Neural cell (in vitro differentiated cells): Measurements from ENCODE around the gene BAD. TPM values are rescaled to one million over a fixed set of nuclear protein-coding genes. Genes with fewer than 3 reads are reported as not detected.
"Not testable (repeated sequence)": the region's sequence is repeated elsewhere in the genome, so short reads cannot be mapped to it uniquely, and the experiment has no call there.

Experiments used
- H2AFZ ChIP-seq: fragments of 200-600, 300-800 bp; sonication (generic), shearing (Covaris generic); 2 replicates; pipeline ENCODE4 v1.6.0; 2014; ENCODE audit warnings: low read depth, mild to moderate bottlenecking, antibody characterized with exemption, low read length, moderate library complexity
- H3F3A ChIP-seq: fragments of 200-600 bp; shearing (Covaris generic); 2 replicates; pipeline ENCODE4 v1.6.1; 2016; ENCODE audit warnings: mild to moderate bottlenecking, moderate library complexity, mixed read lengths, antibody characterized with exemption, low read length; ENCODE audit not compliant: insufficient read depth, poor library complexity, severe bottlenecking
- H3K27ac ChIP-seq: fragments of 200-600, 300-800 bp; sonication (generic), shearing (Covaris generic); 2 replicates; pipeline ENCODE4 v1.5.1; 2014; ENCODE audit warnings: mild to moderate bottlenecking, low read length, moderate library complexity
- H3K27me3 ChIP-seq: fragments of 300-800, 200-600 bp; sonication (generic), shearing (Covaris generic); 2 replicates; pipeline ENCODE4 v1.6.0; 2014; ENCODE audit warnings: mild to moderate bottlenecking, low read depth, low read length, moderate library complexity; ENCODE audit not compliant: insufficient read depth
- H3K36me3 ChIP-seq: fragments of 300-800, 200-600 bp; sonication (generic), shearing (Covaris generic); 2 replicates; pipeline ENCODE4 v1.5.1; 2014; ENCODE audit warnings: mild to moderate bottlenecking, antibody characterized with exemption, low read length, moderate library complexity; ENCODE audit not compliant: insufficient read depth
- H3K4me2 ChIP-seq: fragments of 300-800, 200-600 bp; sonication (generic), shearing (Covaris generic); 2 replicates; pipeline ENCODE4 v1.6.0; 2014; ENCODE audit warnings: mild to moderate bottlenecking, low read length
- H3K4me3 ChIP-seq: fragments of 300-800, 200-600 bp; sonication (generic), shearing (Covaris generic); 2 replicates; pipeline ENCODE4 v1.5.1; 2014; ENCODE audit warnings: mild to moderate bottlenecking, low read length, moderate library complexity
- H3K79me2 ChIP-seq: fragments of 200-600 bp; shearing (Covaris generic); replicated peaks from 2 replicates; pipeline ENCODE4 v1.6.0; 2014; ENCODE audit warnings: mild to moderate bottlenecking, low read length, moderate library complexity; ENCODE audit not compliant: insufficient read depth
- H3K9ac ChIP-seq: fragments of 300-800, 200-600 bp; sonication (generic), shearing (Covaris generic); 2 replicates; pipeline ENCODE4 v1.6.1; 2016; ENCODE audit warnings: mild to moderate bottlenecking, low read length, mixed read lengths
- H3K9me2 ChIP-seq: fragments of 200-600 bp; shearing (Covaris generic); 2 replicates; pipeline ENCODE4 v1.6.1; 2016; ENCODE audit warnings: mild to moderate bottlenecking, low read length, mixed read lengths; ENCODE audit not compliant: insufficient read depth
- H3K9me3 ChIP-seq: fragments of 200-600, 300-800 bp; sonication (generic), shearing (Covaris generic); 2 replicates; pipeline ENCODE4 v1.6.1; 2016; ENCODE audit warnings: mild to moderate bottlenecking, mixed run types, low read length, moderate library complexity, mixed read lengths
- H4K20me1 ChIP-seq: fragments of 200-600 bp; shearing (Covaris generic); 2 replicates; pipeline ENCODE4 v1.6.1; 2016; ENCODE audit warnings: mild to moderate bottlenecking, mixed run types; ENCODE audit not compliant: insufficient read depth
- EP300 ChIP-seq: fragments of 450-650 bp; conservative IDR thresholded peaks from 2 replicates; pipeline ENCODE4 v1.6.1; 2014; ENCODE audit warnings: antibody characterized with exemption, mild to moderate bottlenecking, moderate library complexity; ENCODE audit not compliant: poor library complexity, severe bottlenecking
- EZH2 ChIP-seq: fragments of 200-600, 300-800 bp; shearing (Covaris generic), sonication (generic); IDR thresholded peaks from 2 replicates; pipeline ENCODE4 v1.6.1; 2014; ENCODE audit warnings: antibody characterized with exemption, low read length, borderline replicate concordance, mild to moderate bottlenecking; ENCODE audit not compliant: insufficient read depth, poor library complexity, severe bottlenecking
- MXI1 ChIP-seq: fragments of 450-650 bp; conservative IDR thresholded peaks from 2 replicates; pipeline ENCODE4 v1.6.1; 2014; ENCODE audit warnings: antibody characterized with exemption, mild to moderate bottlenecking; ENCODE audit not compliant: poor library complexity, severe bottlenecking
- POLR2AphosphoS5 ChIP-seq: IDR thresholded peaks from 2 replicates; pipeline ENCODE4 v1.6.1; 2012
- SMC3 ChIP-seq: fragments of 450-650 bp; conservative IDR thresholded peaks from 2 replicates; pipeline ENCODE4 v1.6.1; 2014; ENCODE audit warnings: antibody characterized with exemption, mild to moderate bottlenecking, moderate library complexity; ENCODE audit not compliant: poor library complexity
- TAF1 ChIP-seq: IDR thresholded peaks from 2 replicates; pipeline ENCODE4 v1.6.1; 2012; ENCODE audit warnings: low read depth
- polyA plus RNA-seq: library from polyadenylated mRNA; depleted of rRNA; stranded (reverse); fragments of >200 nt; gene quantifications from 2 replicates; pipeline ENCODE4 v1.2.3, GENCODE V29; 2014
- TF ChIP-seq, protein P1 (sequence below): IDR thresholded peaks from 2 replicates; pipeline ENCODE4 v1.6.1; 2012; ENCODE audit warnings: borderline replicate concordance
- TF ChIP-seq, protein P2 (sequence below): fragments of 450-650 bp; IDR thresholded peaks from 2 replicates; pipeline ENCODE4 v1.5.1; 2014; ENCODE audit warnings: antibody characterized with exemption, mild to moderate bottlenecking, moderate library complexity; ENCODE audit not compliant: poor library complexity, severe bottlenecking

BAD gene
- polyA plus RNA-seq, 1 donor from 2014 or later: 219 TPM

DNA sequence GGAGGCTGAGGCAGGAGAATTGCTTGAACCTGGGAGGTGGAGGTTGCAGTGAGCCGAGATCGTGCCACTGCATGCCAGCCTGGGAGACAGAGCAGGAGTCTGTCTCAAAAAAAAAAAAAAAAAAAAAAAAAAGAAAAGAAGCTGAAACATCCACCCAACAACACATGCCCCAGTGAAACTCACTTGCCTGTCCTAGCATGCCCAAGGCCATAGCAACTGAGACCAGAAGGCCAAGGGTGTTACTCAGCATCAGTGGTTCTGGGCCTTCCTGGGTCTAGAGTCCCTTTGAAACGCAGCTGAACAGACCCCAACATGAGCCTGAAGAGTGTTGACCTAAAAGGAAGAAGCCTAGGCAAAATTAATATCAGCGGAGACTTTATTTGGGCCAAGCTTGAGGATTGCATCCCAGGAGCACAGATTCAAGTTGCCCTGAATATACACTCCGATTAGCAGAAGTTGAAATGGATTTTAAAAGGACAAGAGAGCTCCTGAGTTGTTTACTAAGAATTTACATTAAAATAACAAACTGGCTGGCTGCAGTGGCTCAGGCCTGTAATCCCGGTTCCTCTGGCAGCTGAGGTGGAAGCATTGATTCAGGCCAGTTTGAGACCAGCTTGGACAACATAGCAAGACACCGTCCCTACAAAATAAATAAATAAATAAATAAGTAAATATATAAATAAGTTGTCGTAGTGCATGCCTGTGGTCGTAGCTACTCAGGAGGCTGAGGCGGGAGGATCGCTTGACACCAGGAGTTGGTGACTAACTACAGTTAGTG is 40.4 kb upstream of the BAD start:
- no peak overlapping the region for H3K9ac ChIP-seq

DNA sequence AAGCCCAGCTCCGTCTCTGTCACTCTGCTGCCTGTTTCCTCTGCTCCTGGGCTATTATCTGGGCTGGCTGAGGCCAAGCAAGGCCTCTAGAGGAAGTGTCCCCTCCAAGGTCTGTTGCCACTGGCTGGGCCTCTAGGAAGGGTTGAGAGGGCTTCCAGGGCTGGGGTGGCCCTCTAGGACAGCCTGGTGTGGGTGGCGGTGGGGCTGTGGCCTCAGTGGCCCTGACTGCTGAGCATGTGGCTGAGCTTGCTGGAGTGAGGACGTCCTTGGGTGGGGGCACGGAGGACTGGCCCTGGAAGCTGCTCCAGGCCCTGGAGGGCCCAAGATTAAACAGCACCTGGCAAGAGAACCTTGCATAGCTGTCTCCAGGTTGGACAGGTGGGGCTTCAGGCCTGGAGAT is 39.5 kb upstream of the BAD start:
- not testable (repeated sequence) for H3K9ac ChIP-seq, H3K27ac ChIP-seq, H3K4me3 ChIP-seq, H3K4me2 ChIP-seq, H3F3A ChIP-seq, H3K9me3 ChIP-seq, H3K27me3 ChIP-seq, H3K79me2 ChIP-seq, H3K9me2 ChIP-seq, H3K36me3 ChIP-seq, H4K20me1 ChIP-seq, H2AFZ ChIP-seq

More for the DNA sequence above, 40.4 kb upstream of the BAD start:
- Histone ChIP-seq H3K4me2 (no peak overlapping the region), H3K9me3 (no peaks in the 10 kb centered on the region), H3K36me3 (no peaks in the 10 kb centered on the region), H4K20me1 (no peaks in the 10 kb centered on the region), H3K9me2 (no peaks in the 10 kb centered on the region), H2AFZ (no peak overlapping the region), H3K79me2 (no peaks in the 10 kb centered on the region), H3K27me3 (no peaks in the 10 kb centered on the region), H3K27ac (no peak overlapping the region), H3F3A (no peaks in the 10 kb centered on the region), H3K4me3 (no peak overlapping the region)
- TF ChIP-seq, protein P1, sequence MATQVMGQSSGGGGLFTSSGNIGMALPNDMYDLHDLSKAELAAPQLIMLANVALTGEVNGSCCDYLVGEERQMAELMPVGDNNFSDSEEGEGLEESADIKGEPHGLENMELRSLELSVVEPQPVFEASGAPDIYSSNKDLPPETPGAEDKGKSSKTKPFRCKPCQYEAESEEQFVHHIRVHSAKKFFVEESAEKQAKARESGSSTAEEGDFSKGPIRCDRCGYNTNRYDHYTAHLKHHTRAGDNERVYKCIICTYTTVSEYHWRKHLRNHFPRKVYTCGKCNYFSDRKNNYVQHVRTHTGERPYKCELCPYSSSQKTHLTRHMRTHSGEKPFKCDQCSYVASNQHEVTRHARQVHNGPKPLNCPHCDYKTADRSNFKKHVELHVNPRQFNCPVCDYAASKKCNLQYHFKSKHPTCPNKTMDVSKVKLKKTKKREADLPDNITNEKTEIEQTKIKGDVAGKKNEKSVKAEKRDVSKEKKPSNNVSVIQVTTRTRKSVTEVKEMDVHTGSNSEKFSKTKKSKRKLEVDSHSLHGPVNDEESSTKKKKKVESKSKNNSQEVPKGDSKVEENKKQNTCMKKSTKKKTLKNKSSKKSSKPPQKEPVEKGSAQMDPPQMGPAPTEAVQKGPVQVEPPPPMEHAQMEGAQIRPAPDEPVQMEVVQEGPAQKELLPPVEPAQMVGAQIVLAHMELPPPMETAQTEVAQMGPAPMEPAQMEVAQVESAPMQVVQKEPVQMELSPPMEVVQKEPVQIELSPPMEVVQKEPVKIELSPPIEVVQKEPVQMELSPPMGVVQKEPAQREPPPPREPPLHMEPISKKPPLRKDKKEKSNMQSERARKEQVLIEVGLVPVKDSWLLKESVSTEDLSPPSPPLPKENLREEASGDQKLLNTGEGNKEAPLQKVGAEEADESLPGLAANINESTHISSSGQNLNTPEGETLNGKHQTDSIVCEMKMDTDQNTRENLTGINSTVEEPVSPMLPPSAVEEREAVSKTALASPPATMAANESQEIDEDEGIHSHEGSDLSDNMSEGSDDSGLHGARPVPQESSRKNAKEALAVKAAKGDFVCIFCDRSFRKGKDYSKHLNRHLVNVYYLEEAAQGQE: no peak
- TF ChIP-seq, protein P2, sequence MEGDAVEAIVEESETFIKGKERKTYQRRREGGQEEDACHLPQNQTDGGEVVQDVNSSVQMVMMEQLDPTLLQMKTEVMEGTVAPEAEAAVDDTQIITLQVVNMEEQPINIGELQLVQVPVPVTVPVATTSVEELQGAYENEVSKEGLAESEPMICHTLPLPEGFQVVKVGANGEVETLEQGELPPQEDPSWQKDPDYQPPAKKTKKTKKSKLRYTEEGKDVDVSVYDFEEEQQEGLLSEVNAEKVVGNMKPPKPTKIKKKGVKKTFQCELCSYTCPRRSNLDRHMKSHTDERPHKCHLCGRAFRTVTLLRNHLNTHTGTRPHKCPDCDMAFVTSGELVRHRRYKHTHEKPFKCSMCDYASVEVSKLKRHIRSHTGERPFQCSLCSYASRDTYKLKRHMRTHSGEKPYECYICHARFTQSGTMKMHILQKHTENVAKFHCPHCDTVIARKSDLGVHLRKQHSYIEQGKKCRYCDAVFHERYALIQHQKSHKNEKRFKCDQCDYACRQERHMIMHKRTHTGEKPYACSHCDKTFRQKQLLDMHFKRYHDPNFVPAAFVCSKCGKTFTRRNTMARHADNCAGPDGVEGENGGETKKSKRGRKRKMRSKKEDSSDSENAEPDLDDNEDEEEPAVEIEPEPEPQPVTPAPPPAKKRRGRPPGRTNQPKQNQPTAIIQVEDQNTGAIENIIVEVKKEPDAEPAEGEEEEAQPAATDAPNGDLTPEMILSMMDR: no peak
- TF ChIP-seq EP300: no peak
- TF ChIP-seq POLR2AphosphoS5: no peak
- TF ChIP-seq EZH2: no peak
- no peak for TF ChIP-seq TAF1
- no peak for TF ChIP-seq SMC3
- no peak for TF ChIP-seq MXI1

DNA sequence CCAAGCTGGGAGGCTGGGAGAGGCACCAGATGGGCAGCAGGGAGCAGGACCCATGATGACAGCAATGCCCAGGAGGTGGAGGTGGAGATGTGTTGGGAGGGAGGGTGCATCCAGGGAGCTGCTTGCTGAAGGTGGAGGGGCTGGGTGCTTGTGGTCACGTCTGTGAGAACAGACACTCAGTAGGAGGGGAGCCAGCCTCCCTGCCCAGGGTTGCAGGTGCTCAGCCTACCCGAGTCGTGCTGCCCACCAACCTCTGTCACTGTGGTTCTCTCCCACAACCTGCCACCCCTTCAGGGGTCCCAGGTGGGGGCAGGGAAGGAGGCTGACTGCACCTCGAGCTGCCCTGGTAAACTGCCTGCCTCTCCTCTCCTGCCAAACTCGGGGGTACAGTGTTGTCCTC is 38.9 kb upstream of the BAD start:
- no peaks in the 10 kb centered on the region for H4K20me1 ChIP-seq
- H3K27me3 ChIP-seq: no peaks in the 10 kb centered on the region
- no peak overlapping the region for H3K4me3 ChIP-seq
- H3K36me3 ChIP-seq: no peaks in the 10 kb centered on the region
- no peak overlapping the region for H3K27ac ChIP-seq
- H3K9me3 ChIP-seq: no peaks in the 10 kb centered on the region
- H3K79me2 ChIP-seq: peaks cover 10% of the 10 kb centered on the region
- no peak overlapping the region for H3K9ac ChIP-seq
- TF ChIP-seq, protein P1: no peak
- TF ChIP-seq TAF1: no peak
- no peak for TF ChIP-seq SMC3
- no peak overlapping the region for H3K4me2 ChIP-seq
- no peaks in the 10 kb centered on the region for H3F3A ChIP-seq
- H2AFZ ChIP-seq: no peak overlapping the region
- H3K9me2 ChIP-seq: no peaks in the 10 kb centered on the region
